Measurements from ENCODE around the gene CNPY4.

GRCh38 chr7:100102950-100103840, 16.2 kb upstream of the CNPY4 start:
- TF ChIP-seq POLR2AphosphoS5 (IDR thresholded peaks at IDR 0.05; ENCODE audit: low read depth, low read length) (no peak), POLR2A (IDR thresholded peaks at IDR 0.05; ENCODE audit: low read depth, low read length) (no peak)
